ENCODE measurements around the gene HOXD10.
A peak's percentile ranks its signal among the peaks of the same experiment; 100 is the strongest.

Gene HOXD10

DNA sequence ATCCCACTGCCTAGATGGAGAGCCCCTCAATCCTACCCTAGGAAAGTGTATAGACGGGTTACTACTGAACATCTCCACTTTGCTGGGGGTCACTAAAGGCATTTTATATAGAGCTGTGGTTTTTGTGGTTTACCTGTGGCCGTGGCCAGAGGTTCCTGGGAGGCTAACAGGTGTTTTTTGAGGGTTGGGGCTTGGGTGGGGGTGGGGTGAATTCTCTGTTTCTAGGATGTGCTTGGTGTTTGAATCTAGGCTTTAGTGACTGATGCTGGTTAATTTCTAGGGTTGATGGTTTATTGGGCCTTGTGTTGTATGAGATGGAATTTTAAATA, 20.6 kb downstream of the HOXD10 start:
- DNase-seq, result no peak

DNA sequence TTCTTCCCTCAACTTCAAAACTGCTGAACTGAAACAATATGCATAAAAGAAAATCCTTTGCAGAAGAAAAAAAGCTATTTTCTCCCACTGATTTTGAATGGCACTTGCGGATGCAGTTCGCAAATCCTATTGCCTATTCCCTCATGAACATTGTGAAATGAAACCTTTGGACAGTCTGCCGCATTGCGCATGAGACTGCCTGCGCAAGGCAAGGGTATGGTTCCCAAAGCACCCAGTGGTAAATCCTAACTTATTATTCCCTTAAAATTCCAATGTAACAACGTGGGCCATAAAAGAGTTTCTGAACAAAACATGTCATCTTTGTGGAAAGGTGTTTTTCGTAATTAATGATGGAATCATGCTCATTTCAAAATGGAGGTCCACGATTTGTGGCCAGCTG, 21.3 kb downstream of the HOXD10 start:
- peak; percentile 36 for DNase-seq

DNA sequence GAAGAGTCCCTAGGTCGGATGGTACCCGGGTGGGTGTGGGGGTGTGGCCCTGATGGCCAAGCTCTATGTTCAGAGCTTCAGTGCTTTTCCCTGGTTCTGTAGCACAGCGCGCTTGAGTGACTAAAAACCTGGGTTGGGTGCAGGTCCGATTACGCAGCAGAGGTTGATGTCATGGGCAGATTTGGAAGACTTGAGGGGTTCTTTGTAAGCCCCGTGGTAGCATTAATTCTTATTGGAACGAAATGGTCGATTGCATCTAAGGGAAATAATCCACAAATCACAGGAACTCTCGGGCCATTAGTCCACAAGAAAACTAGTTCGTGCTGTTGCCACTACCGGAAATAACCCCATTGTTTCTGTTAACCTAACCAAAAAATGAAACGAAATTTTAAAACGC, 21.9 kb downstream of the HOXD10 start:
- DNase-seq, result peak; percentile 33

DNA sequence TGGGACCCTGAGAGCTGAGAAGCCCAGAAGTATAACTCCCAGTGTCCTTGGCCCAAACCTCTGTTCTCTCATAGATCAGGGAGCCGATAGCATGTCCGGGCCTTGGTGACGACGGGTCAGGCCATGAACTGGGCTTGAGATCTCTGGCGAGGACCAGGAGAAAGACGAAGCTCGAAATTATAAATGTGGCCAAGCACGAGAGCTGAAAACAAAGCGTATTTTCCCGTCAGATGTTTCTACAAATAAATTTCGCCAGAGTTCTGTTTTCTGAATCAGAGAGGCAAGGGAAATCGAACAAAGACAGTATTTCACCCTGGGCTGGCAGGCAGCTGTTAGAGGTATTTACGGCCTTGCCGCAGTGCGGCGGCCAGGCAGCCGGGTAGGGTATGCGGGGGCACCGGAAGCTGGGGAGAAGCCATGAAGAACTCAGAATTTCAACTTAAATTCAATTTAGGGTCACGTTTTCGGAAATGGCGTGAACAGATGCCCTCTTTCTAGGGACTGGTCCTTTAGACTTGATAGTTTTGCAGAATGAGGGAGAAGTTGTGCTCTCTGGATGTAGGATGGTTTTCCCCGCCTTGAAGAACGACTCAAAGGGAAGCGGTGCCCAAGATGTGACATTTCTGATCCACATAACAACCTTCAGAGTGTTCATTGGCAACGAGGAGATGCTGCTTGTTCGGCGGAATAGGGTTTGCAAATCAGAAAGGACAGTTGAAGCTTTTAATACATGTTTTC, 22.5 kb downstream of the HOXD10 start:
- peak; percentile 53 for DNase-seq

DNA sequence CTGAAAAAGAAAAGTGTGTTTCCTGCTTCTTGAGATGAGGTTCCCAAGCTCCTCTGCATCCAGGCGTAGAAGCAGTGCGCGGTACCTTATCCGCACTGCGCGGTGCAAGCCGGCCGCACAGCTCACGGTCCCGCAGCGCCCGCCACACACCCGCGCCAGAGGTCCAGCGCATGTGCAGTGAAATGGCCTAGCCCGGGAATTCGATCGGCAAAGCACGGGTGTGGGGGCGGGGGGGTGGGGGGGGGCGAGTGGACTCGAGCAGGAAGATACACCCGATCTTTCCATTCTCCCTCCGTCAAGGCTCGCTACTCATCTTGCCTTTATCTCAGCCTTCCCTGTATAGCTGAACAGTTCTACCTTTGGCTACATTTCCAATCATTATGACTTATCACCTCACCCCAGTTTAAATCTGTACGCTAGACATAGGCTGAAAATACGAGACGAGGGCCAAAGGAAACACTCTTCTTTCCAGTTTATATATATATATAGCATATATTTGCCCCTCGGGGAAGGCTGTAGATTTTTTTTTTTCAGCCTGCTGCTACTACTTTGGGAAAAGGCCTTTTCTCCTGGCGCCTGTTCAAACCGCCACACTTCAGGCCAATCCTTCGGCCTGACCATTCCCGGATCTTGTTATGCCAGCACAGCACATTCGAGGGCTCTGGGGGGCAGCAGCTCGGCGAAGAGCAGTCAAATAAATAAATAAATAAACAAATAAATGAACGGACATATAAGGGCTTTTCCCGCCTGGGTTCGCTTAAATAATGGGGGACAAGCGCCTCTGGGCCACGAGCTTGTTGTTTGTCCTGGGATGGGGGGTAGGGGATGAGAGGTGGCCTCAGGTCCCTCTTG, 23.3 kb downstream of the HOXD10 start:
- peak; percentile 82 for DNase-seq

DNA sequence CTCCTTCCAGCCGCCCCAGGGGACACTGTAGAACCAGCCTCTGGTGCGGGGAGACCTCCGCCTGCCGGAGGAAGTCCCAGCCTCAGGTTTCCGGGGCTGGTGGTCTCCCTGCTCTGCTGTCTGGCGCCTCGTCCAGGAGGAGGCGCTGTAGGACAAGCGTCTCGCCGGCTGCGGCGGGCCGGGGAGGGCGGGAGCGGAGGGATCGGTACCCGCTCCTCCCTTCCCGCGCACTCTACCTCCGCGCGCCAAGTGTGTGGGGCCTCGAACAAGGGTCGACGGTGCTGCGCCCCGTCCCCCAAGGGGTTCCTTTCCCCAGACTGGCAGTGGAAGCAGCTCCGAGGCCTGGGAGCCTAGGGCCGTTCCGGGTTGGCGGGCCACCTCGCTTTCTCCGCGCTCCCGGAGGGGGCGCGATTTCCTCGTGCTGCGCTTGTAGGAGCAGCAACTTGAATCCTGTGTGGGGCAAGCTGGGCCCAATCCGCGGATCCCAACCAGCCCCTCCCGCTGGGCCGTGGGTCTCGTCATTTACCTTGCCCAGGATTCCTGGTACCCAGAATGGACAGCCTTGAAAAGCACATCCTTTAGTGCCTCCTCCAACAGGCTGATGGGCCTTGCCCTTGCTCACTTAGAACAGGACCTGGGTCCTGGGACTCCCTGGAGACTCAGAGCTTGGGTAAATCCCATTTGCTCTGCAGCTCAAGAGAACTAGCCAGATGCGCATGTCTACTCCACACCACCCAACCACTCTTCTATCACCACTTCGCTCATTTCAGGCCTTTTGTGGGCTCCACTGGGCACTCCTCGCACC, 24.1 kb downstream of the HOXD10 start:
- DNase-seq, result peak; percentile 87

DNA sequence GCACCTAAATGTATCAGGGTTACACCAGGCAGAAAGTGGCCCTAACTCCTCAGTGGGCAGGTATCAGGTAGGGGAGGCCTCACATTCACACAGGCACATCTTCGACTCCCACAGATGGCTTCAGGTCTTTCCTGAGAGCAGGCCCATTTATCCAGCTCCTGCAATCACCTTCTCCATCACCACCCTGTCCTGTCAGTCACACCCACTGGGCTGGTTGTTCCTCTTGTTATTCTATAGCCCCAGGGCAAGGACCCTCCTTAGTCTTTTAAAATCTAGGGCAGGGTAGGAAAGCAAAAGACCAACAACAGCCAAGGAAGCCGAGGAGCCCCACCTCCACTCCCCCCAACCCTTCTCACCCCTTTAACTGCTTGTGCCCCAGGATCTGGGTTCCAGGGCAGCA, 25.7 kb downstream of the HOXD10 start:
- no peak for DNase-seq

DNA sequence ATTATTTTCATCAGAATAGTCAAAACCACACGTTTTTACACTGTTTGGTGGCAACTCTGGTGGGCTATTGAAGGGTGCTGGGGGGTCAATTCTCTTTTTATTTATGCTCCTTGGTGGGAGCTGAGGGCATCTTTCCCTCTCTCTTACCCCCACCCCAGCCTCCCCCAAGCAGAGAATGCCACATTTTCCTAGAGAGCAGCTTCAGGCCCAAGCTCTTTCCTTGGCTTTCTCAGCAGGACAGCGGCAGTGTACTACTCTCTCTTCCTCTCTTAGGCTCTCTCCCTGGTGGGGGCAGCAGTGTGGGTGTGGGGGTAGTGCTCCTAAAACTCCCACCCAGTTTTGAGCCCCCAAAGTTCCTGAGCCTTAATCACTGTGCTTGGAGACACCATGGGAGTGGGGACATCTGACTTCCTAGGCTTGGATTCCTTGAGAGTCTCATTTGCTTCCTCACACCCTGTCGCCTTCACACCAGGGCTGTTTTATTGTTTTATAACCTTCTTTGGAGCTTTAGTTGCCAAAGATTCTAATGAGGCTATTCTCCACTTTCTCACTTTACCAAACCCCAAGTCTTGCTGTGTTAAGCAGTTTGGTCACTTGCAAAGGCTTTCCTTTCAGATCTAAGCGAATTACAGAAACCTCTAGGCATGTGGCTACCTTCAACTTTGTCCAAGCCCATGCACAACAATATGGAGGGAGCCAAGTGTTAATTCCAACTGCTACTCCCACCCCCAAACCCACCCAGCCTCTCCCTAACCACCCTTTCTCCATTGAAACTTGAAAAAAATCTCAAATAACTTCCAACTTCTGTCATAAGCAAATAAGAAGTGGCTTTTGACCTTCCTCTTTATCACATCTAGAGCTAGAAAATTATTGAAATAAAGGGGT, 28.7 kb downstream of the HOXD10 start:
- no peak for DNase-seq

DNA sequence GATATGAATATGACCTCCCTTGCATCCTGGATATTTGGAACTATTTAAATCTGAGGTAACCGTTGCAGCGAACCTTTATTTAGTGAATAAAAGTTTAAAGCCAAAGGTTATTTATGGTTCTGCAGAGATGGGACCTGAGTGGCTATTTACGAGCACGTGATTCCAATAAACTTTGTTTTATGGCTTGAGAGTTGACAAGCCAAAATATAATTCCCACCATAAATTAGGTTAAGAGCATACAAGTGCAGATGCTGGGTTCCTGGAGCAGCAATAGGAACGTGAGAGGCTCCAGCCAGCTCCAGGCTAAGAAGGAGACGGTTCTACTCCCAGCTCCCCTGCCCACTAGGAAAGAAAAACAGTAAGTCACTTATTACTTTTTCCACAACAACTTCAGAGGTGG, 29.5 kb downstream of the HOXD10 start:
- DNase-seq, result no peak

DNA sequence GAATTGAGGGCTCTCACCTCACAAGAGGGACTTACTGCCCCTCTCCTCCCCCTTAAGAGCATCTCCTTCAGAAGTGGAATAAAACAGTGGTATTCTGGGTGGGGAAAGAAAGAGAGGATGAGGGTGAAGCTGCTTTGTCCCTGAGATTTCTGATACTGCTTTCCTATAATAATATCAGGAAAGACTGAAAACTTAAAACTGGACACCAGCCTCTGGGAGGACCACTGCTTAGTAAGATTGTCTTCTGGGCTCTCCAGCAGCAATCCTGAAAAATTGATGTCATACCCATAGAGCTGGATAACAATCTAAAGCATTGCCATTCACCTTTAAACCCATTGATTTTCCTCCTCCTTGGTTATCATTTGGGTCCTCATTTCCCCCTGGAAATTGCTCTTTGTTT, 30.1 kb downstream of the HOXD10 start:
- no peak for DNase-seq

DNA sequence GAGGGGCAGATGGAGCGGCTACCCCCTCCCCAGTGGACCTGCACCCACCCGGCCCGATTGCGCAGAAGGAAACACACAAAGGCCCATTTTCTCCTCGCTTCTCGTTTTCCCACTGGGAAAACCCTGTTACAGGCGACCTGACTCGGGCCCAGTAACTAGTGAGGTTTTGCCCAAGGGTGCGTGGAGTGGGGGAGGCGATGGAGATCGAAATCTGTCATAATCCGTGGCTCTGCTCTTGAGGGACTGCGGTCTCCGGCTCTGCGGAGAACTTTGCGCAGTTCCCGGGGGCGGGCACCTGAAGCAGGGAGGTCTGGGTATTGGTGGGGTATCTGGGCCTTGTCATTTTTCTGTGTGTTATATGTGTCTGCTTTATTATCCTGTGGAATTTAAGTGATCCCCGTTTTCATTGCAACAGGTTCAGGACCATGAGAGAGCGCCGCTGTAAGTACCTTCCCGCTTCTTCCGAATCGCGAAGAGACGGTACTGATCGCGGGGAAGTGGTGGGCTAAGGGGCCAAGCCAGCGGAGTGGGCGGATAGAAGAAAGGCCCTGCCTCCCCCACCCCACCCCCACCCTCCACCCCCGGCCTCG, 30.7 kb downstream of the HOXD10 start:
- no peak for DNase-seq

DNA sequence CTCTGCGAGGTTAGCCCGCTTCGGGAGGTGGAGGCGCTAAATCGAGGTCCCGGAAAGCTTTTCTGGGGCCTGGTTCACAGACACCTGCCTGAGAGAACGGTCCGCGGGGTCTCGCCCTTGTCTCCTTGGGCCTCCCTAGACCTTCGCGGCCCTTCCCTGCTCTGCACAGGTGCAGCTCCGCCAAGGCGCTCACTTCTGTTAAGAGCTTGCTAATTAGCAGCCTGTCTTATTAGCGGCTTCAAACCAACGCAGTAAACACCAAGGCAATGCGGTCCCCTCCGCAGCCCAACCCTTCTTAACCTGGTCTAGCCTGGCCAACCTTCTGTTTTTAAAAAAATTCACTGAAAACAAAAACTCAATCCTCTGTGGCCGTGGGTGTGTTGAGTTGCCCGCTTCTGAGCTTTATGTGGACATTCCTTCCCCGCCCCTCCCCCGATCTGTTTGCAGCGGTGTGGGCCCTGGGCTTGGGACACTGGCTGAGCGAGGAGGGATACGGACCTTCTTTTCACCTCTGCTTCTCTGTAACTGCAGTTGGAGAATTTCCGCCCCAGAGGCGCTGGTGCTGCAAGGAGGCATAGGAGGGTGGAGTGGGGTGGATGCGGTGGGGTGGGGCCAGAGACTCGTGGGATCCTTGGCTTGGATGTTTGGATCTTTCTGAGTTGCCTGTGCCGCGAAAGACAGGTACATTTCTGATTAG, 31.4 kb downstream of the HOXD10 start:
- DNase-seq, result no peak

DNA sequence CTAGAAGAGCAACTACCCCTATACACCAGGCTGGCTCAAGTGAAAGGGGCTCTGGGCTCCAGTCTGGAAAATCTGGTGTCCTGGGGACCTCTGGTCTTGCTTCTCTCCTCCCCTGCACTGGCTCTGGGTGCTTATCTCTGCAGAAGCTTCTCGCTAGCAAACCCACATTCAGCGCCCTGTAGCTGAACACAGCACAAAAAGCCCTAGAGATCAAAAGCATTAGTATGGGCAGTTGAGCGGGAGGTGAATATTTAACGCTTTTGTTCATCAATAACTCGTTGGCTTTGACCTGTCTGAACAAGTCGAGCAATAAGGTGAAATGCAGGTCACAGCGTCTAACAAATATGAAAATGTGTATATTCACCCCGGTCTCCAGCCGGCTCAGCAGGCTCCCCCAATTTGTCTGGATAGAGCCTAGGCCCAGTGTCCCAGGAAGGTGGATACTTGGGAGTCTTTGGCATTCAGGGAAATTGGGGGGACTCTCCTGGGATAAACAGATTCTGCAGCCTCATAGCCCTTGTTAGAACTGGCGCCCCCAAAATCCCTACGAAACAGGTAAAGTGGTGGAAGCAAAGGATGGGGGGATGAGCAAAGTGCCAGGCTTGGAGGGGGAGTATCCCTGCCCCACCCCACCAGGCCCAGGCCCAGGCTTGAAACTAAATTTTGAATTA, 32.3 kb downstream of the HOXD10 start:
- no peak for DNase-seq

DNA sequence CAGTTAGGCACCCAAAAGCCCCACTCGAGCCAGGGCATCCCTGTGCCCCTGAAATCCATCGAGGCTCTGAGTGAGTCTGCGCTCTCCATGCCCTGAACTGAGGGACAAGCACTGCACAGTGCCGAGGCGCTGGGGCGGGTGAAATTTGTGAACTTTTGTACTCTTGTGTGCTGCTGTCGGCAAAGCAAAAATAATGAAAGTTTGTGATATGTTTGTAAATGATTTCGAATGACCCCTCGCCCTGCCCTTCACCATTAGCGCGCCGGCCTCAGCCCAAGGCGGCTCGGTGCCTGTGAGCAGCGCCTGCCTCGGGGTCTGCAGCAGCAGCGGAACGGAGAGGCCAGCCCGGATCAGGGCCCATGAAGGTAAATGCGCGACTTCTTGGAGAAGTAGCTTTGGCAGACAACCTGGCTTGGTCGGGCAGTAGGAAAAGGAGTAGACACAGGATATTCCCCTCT, 32.9 kb downstream of the HOXD10 start:
- no peak for DNase-seq

DNA sequence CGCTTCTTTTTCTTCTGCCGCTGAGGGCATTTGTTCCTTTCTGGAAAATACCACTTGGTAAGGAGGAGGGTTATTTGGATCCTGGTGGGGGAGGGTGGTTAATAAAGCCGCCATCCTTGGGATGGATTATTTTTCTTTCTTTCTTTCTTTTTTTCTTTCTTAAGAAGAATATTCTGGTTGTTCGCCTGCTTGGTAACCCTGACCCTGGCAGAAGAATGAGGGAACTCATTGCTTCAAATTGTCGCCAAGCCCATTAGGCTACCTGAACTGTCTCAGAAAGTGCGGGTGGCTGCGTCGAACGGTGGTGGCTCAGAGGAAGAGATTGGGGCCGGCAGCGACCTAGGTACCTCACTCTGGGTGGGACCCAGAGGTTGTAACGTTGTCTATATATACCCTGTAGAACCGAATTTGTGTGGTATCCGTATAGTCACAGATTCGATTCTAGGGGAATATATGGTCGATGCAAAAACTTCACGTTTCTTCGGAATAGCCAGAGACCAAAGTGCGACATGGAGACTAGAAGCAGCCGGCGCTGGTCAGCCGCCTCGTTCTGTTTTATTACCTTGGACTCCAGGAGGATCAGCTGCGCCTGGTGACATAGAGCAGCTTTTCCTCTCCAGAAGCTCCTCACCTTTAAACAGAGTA, 33.5 kb downstream of the HOXD10 start:
- no peak for DNase-seq

DNA sequence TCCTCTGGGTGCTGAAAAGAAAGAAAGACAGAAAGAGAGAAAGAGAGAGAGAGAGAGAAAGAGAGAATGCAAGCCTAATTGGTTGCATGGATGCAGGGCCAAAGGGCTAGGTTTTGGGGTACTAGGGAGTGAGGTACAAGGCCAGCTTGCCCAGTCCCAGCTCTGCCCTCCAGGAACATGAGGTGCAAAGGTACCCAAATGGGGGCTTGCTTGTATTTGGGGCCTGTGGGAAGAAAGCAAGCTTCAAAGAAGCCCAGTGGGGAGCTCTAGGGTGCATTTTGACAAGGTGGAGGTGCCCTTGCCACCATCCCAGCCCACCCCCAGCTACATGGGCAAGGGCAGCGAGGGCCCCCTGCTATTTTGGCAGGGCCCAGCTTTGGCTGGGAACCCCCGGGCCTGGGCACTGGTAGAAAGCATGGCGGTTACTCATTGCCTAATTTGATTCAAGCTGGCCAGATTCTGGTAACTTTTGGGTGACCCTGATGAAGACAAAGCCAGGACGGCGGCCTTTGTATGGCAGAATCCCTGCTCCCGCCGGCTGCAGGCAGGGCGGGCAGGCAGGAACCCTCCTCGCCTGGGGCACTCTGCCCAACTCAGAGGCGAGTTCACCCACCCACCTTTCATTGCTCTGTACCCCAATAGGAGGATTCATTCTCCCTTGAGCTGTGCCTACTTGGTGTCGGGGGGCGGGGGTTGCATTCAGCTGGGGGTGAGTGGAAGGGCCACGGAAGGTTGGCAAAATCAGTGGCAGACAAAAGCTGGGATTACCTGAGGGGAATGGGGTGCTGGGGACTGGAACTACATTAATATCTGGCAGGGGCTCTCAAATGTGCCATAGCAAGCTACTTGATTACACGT, 34.2 kb downstream of the HOXD10 start:
- no peak for DNase-seq

DNA sequence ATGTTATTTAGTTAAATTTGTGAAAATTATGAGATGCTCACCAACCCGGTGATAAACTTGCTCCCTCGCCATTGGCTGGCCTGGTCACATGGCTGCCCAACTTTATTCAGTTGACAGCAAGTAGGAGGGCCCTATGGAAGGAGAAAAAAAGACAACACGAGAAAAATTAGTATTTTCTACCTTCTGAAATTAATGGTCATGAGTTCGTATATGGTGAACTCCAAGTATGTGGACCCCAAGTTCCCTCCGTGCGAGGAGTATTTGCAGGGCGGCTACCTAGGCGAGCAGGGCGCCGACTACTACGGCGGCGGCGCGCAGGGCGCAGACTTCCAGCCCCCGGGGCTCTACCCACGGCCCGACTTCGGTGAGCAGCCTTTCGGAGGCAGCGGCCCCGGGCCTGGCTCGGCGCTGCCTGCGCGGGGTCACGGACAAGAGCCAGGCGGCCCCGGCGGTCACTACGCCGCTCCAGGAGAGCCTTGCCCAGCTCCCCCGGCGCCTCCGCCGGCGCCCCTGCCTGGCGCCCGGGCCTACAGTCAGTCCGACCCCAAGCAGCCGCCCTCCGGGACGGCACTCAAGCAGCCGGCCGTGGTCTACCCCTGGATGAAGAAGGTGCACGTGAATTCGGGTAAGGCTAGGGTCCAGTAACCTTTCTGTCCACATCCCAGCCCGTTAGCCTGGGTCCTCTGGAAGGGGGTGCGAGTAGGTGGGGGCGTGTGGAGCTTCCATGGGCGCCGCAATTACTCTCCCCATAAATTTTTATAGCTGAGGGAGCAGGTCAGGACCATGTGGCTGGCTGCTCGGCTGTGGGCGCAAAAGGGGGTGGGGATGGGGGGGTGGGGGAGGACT, 35.1 kb downstream of the HOXD10 start, which contains the start of gene HOXD4:
Gene HOXD4, plus strand, starts transcription at position 109 of the 846 bp plus-strand sequence. Its CDS starts 84 bp downstream, at position 193.
- no peak for DNase-seq
